Endodermal cell (in vitro differentiated cells): ENCODE measurements around the gene DNMT3B. TPM values are rescaled to one million over a fixed set of nuclear protein-coding genes. Genes with fewer than 3 reads are reported as not detected.

ENCODE experiments used
- DNase-seq: peaks from one replicate; pipeline ENCODE4 v3.0.0-alpha.2; 2017
- H3K27ac ChIP-seq: 2 replicates; pipeline ENCODE4 v1.5.1; 2013; ENCODE audit warnings: mild to moderate bottlenecking, low read depth, low read length, moderate library complexity
- H3K27me3 ChIP-seq: 2 replicates; pipeline ENCODE4 v1.6.1; 2013; ENCODE audit warnings: mild to moderate bottlenecking, low read length, moderate library complexity; ENCODE audit not compliant: insufficient read depth, control insufficient read depth, poor library complexity, severe bottlenecking
- H3K36me3 ChIP-seq: 2 replicates; pipeline ENCODE4 v1.7.0; 2013; ENCODE audit warnings: mild to moderate bottlenecking, low read length, moderate library complexity; ENCODE audit not compliant: control insufficient read depth, insufficient read depth
- H3K4me1 ChIP-seq: one replicate; pipeline ENCODE4 v1.7.0; 2013; ENCODE audit warnings: low read length; ENCODE audit not compliant: control insufficient read depth, insufficient read depth
- H3K4me3 ChIP-seq: 2 replicates; pipeline ENCODE4 v1.5.1; 2013; ENCODE audit warnings: mild to moderate bottlenecking, low read length, moderate library complexity
- H3K9ac ChIP-seq: 2 replicates; pipeline ENCODE4 v1.6.1; 2013; ENCODE audit warnings: mild to moderate bottlenecking, low read length, moderate library complexity; ENCODE audit not compliant: poor library complexity, severe bottlenecking; ENCODE audit errors: extremely low read depth
- H3K9me3 ChIP-seq: 2 replicates; pipeline ENCODE4 v1.6.1; 2013; ENCODE audit warnings: mild to moderate bottlenecking, low read length, moderate library complexity; ENCODE audit not compliant: control insufficient read depth
- H3K27ac Mint-ChIP-seq: 2 replicates; pipeline ENCODE4 v1.8.0; 2020; ENCODE audit warnings: mixed read lengths
- H3K27me3 Mint-ChIP-seq: 2 replicates; pipeline ENCODE4 v1.8.0; 2021; ENCODE audit warnings: mild to moderate bottlenecking, mixed read lengths; ENCODE audit not compliant: insufficient read depth
- H3K36me3 Mint-ChIP-seq: 2 replicates; pipeline ENCODE4 v1.8.0; 2020; ENCODE audit warnings: low read depth, mixed read lengths
- H3K4me1 Mint-ChIP-seq: 2 replicates; pipeline ENCODE4 v1.8.0; 2020; ENCODE audit warnings: mixed read lengths
- H3K4me3 Mint-ChIP-seq: 2 replicates; pipeline ENCODE4 v1.8.0; 2020; ENCODE audit warnings: mild to moderate bottlenecking, moderate library complexity, mixed read lengths
- H3K9me3 Mint-ChIP-seq: 2 replicates; pipeline ENCODE4 v1.8.0; 2020; ENCODE audit warnings: mild to moderate bottlenecking, mixed read lengths
- WGBS, 2 experiments: methylation state at CpG; one replicate each; pipeline versions ENCODE4 v1.1.5 to v1.1.7; 2013; ENCODE audit warnings: missing lambda C conversion rate in 2 of 2, mixed read lengths in 1 of 2; ENCODE audit not compliant: insufficient coverage in 1 of 2, insufficient read length in 1 of 2; 5-methylcytosine and 5-hydroxymethylcytosine counted together
- total RNA-seq, 2 donors: library from RNA; stranded (reverse); fragmentation: NEBNext Ultra II Directional in 1 of 2; extraction: Animal tissue kit (Norgen Biotek cat#: 25700) in 1 of 2; gene quantifications; 2 replicates in 1 of 2; 3 replicates in 1 of 2; pipeline ENCODE4 v1.2.1, GENCODE V29; 2021
- TF ChIP-seq, protein P1 (sequence below): fragments of 200-600 bp; sonication (generic); conservative IDR thresholded peaks from 2 replicates; pipeline ENCODE4 v1.5.0; 2021; ENCODE audit warnings: antibody characterized with exemption, mild to moderate bottlenecking

The DNMT3B gene
- total RNA-seq, 2 donors from 2014 or later, result 82.1 to 283 TPM

DNA sequence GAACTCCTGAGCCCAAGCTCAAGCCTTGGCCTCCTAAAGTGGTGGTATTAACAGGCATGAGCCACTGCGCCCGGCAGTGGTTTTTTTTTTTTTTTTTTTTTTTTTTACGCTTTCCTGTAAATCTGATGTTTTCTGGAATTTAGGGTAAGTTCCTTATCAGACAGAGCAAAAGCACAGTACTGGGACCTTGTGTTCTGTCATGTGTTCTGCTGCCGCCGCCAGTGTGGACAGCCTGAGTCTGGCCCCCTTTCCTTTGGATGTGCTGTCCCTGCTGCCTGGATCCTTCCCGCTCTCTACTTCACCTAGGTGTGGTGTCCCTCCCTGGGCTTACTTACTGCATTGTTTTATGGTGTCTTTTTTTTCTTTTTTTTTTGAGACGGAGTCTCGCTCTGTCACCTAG, 11.7 kb downstream of the DNMT3B start:
- Mint-ChIP-seq H3K36me3 (peaks cover 41% of the 10 kb centered on the region), H3K9me3 (no peaks in the 10 kb centered on the region), H3K4me3 (no peak overlapping the region), H3K27me3 (no peaks in the 10 kb centered on the region), H3K4me1 (peaks cover 56% of the 10 kb centered on the region), H3K27ac (peak overlapping the region; percentile 36)
- TF ChIP-seq, protein P1, sequence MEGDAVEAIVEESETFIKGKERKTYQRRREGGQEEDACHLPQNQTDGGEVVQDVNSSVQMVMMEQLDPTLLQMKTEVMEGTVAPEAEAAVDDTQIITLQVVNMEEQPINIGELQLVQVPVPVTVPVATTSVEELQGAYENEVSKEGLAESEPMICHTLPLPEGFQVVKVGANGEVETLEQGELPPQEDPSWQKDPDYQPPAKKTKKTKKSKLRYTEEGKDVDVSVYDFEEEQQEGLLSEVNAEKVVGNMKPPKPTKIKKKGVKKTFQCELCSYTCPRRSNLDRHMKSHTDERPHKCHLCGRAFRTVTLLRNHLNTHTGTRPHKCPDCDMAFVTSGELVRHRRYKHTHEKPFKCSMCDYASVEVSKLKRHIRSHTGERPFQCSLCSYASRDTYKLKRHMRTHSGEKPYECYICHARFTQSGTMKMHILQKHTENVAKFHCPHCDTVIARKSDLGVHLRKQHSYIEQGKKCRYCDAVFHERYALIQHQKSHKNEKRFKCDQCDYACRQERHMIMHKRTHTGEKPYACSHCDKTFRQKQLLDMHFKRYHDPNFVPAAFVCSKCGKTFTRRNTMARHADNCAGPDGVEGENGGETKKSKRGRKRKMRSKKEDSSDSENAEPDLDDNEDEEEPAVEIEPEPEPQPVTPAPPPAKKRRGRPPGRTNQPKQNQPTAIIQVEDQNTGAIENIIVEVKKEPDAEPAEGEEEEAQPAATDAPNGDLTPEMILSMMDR, result no peak
- Histone ChIP-seq H3K9me3 (no peaks in the 10 kb centered on the region), H3K9ac (no peak overlapping the region), H3K4me1 (peaks cover 22% of the 10 kb centered on the region), H3K27ac (no peak overlapping the region), H3K36me3 (peaks cover 51% of the 10 kb centered on the region), H3K4me3 (no peak overlapping the region), H3K27me3 (no peaks in the 10 kb centered on the region)
- DNase-seq, result no peak
- 96 to 100% methylated on average over 3 to 8 of the region's 8 CpGs for WGBS, 2 experiments

DNA sequence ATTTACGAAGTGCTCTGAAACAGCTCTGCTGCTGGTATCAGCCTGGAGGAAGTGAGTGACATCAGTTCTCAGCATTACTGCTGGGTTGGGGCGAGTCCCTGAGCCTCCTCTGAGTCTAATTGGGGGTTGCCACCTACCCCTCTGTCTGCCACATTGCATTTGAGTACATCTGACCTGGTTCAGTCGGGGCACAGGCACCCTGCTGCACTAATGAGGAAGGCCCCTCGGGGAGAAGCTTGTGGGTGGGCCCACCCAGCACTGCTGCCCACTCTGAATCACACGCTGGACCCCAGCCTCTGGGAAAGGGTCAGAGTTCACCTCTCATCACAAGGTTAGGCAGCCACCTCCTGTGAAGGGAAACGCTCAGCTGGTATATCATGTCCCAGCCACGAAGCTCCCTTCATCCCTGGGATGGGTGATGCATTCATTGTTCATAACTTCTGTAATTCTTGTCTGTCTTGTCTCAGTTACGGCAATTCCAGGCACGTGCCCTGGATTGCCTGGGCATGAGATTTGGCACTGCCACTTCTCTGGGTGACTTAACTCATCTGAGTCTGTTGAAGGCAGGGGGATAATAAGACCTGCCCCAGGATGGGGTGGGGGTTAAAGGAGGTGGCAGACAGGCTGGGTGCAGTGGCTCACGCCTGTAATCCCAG, 13.3 kb downstream of the DNMT3B start:
- H3K36me3 ChIP-seq, result peaks cover 55% of the 10 kb centered on the region
- peaks cover 30% of the 10 kb centered on the region for H3K36me3 Mint-ChIP-seq
- H3K27me3 Mint-ChIP-seq, result no peaks in the 10 kb centered on the region
- H3K27ac ChIP-seq, result no peak overlapping the region
- H3K4me3 Mint-ChIP-seq, result no peak overlapping the region
- peaks cover 27% of the 10 kb centered on the region for H3K4me1 ChIP-seq
- 77 to 92% methylated on average over 8 to 10 of the region's 10 CpGs for WGBS, 2 experiments
- TF ChIP-seq, protein P1, result no peak
- H3K9ac ChIP-seq, result no peak overlapping the region
- peak overlapping the region; percentile 89 for H3K27ac Mint-ChIP-seq
- no peak for DNase-seq
- no peaks in the 10 kb centered on the region for H3K27me3 ChIP-seq
- no peaks in the 10 kb centered on the region for H3K9me3 Mint-ChIP-seq
- H3K9me3 ChIP-seq, result no peaks in the 10 kb centered on the region
- H3K4me3 ChIP-seq, result no peak overlapping the region
- H3K4me1 Mint-ChIP-seq, result peaks cover 56% of the 10 kb centered on the region

DNA sequence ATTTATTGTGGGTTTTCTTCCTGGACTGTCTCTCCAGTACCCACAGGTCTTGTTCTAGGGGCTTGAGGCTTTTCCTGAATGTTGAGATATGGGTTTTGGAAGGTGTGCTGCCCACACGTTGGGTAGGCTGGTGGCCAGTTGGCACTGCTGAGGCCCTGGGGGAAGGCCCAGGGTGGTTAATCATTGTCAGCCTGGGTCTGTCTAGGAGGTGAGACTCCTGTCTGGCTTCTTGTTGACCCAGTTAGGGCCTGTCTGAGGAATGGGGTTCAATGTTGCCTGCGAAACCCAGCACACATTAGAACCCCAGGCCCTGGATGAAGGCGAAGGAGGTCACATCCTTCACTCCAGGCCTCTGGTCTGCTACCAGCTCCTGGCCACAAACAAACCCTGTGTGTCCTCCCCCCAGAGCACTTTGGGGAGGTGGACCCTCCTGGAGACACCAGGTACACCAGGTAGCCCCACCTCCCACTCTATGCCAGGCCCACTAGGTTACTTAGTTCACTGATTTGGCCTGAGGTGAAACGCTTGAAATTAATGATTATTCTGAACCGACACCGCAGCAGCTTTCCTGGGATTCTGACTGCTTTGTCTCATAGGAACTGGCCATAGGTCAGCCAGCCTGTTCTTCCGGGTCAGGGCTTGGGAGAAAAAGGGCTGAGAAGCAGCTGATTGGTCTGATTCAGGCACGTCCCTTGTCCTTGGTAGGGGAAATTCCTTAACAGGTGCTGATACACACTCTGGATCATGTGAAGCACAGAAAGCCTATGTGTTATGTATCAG, 15.2 kb downstream of the DNMT3B start:
- H3K9me3 Mint-ChIP-seq, result no peaks in the 10 kb centered on the region
- no peaks in the 10 kb centered on the region for H3K27me3 Mint-ChIP-seq
- TF ChIP-seq, protein P1, result no peak
- Histone ChIP-seq H3K27me3 (no peaks in the 10 kb centered on the region), H3K36me3 (peaks cover 65% of the 10 kb centered on the region), H3K9ac (no peak overlapping the region), H3K9me3 (no peaks in the 10 kb centered on the region), H3K4me3 (no peak overlapping the region), H3K27ac (peak overlapping the region; percentile 26), H3K4me1 (peaks cover 21% of the 10 kb centered on the region)
- H3K27ac Mint-ChIP-seq, result peak overlapping the region; percentile 74
- peaks cover 42% of the 10 kb centered on the region for H3K36me3 Mint-ChIP-seq
- H3K4me3 Mint-ChIP-seq, result no peak overlapping the region
- 91 to 100% methylated on average over 4 to 8 of the region's 8 CpGs for WGBS, 2 experiments
- no peak for DNase-seq
- H3K4me1 Mint-ChIP-seq, result peaks cover 41% of the 10 kb centered on the region
